ENCODE measurements around the gene FAM240B. TPM values are rescaled to one million over a fixed set of nuclear protein-coding genes. Genes with fewer than 3 reads are reported as not detected.

Gene FAM240B
- total and polyA plus RNA-seq, 10 donors = not detected

DNA sequence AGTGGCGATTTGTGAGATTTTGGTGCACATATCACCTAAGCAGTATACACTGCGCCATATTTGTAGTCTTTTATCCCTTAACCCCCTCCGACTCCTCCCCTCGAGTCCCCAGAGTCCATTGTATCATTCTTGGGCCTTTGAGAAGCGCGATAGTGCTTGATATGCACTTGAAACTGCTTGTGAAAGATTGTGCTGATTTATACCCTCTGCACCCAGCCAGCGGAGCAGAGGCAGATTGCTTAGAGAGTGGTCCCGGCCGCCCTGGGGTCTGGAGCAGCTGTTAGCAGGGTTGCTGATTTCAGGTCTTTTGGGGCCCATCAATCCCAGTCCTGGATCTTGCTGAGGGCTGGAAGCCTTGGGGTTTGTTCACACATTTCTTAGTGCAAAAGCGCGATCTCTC is 13.0 kb upstream of the FAM240B start:
- H3K36me3 ChIP-seq = no peaks in the 10 kb centered on the region
- no peak overlapping the region for H3K27ac ChIP-seq
- no peak overlapping the region for H3K4me3 ChIP-seq
- no peaks in the 10 kb centered on the region for H3K4me1 ChIP-seq
- TF ChIP-seq POLR2A (IDR thresholded peaks at IDR 0.05) = no peak
- TF ChIP-seq POLR2AphosphoS5 (IDR thresholded peaks at IDR 0.05) = no peak
- TF ChIP-seq, protein P1, sequence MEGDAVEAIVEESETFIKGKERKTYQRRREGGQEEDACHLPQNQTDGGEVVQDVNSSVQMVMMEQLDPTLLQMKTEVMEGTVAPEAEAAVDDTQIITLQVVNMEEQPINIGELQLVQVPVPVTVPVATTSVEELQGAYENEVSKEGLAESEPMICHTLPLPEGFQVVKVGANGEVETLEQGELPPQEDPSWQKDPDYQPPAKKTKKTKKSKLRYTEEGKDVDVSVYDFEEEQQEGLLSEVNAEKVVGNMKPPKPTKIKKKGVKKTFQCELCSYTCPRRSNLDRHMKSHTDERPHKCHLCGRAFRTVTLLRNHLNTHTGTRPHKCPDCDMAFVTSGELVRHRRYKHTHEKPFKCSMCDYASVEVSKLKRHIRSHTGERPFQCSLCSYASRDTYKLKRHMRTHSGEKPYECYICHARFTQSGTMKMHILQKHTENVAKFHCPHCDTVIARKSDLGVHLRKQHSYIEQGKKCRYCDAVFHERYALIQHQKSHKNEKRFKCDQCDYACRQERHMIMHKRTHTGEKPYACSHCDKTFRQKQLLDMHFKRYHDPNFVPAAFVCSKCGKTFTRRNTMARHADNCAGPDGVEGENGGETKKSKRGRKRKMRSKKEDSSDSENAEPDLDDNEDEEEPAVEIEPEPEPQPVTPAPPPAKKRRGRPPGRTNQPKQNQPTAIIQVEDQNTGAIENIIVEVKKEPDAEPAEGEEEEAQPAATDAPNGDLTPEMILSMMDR (IDR thresholded peaks at IDR 0.05 in 8 of 11, conservative IDR thresholded peaks at IDR 0.05 in 3 of 11) = no peak
- H3K27me3 ChIP-seq (replicated peaks in 1 of 7) = peaks cover 0 to 10% (median 0%) of the 10 kb centered on the region in 7 donors
- intact Hi-C loops (cut with DNase I; ENCODE audit: low total_unique reads) = no loop called here
- 82 to 91% (median 85%) methylated on average over 11 of the region's 11 CpGs for WGBS, 5 donors
- H3K9me3 ChIP-seq = no peaks in the 10 kb centered on the region
- no peak for DNase-seq

DNA sequence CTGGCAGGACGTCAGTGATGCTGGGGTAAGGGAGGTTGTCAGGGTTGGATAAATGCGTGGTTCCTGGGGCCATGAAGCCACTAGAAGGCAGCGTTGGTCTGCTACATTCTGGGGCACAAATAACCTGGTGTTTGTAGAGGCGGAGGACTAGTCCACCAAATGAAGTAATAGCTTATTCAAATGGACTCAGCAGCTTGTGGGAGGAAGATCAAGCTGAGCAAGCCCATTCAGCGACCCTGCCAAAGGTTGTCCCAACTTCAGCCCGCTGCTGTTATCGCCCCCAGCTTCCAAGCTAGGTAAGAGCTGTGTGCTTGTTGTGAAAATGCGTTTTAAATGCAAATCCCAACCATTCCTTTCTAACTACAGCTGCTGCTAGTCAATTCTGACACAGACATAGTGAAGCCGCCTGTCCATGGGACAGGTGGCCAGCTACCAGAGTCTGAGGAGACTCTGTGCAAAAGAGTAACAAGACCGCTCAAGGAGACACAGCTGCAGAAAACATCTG is 7.6 kb upstream of the FAM240B start:
- TF ChIP-seq POLR2A (IDR thresholded peaks at IDR 0.05) = no peak
- no peak for TF ChIP-seq POLR2AphosphoS5 (IDR thresholded peaks at IDR 0.05)
- TF ChIP-seq, protein P1 (IDR thresholded peaks at IDR 0.05 in 8 of 11, conservative IDR thresholded peaks at IDR 0.05 in 3 of 11) = no peak
- DNase-seq = no peak
- WGBS, 5 donors = 31 to 50% (median 46%) methylated on average over 10 of the region's 10 CpGs
- no peak overlapping the region for H3K27ac ChIP-seq
- no peaks in the 10 kb centered on the region for H3K36me3 ChIP-seq
- no peaks in the 10 kb centered on the region for H3K4me1 ChIP-seq
- no peak overlapping the region for H3K4me3 ChIP-seq
- peaks cover 0 to 6% (median 0%) of the 10 kb centered on the region in 7 donors for H3K27me3 ChIP-seq (replicated peaks in 1 of 7)
- H3K9me3 ChIP-seq = no peaks in the 10 kb centered on the region
- intact Hi-C loops (cut with DNase I; ENCODE audit: low total_unique reads) = no loop called here

DNA sequence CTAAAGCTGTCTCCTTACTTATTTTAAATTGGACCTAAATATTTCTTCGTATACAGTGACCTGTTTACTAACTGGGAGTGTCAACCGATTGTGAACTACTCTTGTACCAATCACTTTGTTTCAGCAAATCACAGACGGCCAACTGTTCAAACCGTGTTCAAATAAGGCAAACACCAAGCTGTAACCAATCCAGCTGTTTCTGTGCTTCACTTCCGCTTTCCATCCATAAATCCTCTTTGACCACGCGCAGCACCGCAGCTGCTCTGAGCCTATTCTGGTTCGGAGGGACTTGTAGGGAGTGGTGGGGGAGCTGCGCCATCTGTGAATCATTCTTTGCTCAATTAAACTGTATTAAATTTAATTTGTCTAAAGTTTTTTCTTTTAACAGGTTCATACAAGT is 4.8 kb upstream of the FAM240B start:
- TF ChIP-seq, protein P1 (IDR thresholded peaks at IDR 0.05 in 8 of 11, conservative IDR thresholded peaks at IDR 0.05 in 3 of 11) = no peak
- TF ChIP-seq POLR2AphosphoS5 (IDR thresholded peaks at IDR 0.05) (no peak), POLR2A (IDR thresholded peaks at IDR 0.05) (no peak)
- H3K27ac ChIP-seq = no peak overlapping the region
- no peak for DNase-seq
- intact Hi-C loops (cut with DNase I; ENCODE audit: low total_unique reads) = no loop called here
- H3K27me3 ChIP-seq (replicated peaks in 1 of 7) = peaks cover 0 to 5% (median 0%) of the 10 kb centered on the region in 7 donors
- no peak overlapping the region for H3K4me3 ChIP-seq
- H3K9me3 ChIP-seq = no peaks in the 10 kb centered on the region
- no peaks in the 10 kb centered on the region for H3K4me1 ChIP-seq
- H3K36me3 ChIP-seq = no peaks in the 10 kb centered on the region
- 75 to 82% (median 78%) methylated on average over 10 of the region's 10 CpGs for WGBS, 5 donors

DNA sequence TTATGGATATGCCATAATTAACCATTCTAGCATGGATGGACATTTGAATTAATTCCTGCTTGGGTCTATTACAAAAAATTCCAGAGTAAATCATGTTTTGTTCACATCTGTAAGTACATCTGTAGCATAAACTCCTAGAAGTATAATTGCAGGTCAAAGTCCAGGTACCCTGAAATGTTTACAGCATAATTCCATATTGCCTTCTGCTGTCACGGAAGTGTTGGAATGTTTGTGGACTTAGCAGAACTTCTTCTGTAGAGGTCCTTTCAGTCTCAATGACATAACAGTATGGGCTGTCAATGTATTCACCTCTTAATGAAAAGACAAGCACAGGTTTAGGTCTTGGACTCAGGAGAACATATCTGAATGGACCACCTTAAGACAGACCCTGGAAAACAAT is 1.8 kb downstream of the FAM240B start:
- intact Hi-C loops (cut with DNase I; ENCODE audit: low total_unique reads) = no loop called here
- Histone ChIP-seq H3K36me3 (no peaks in the 10 kb centered on the region), H3K27me3 (replicated peaks in 1 of 7) (peaks cover 0 to under 1% (median 0%) of the 10 kb centered on the region in 7 donors), H3K27ac (no peak overlapping the region), H3K9me3 (no peaks in the 10 kb centered on the region), H3K4me3 (no peak overlapping the region), H3K4me1 (no peaks in the 10 kb centered on the region)
- no peak for DNase-seq
- no peak for TF ChIP-seq POLR2AphosphoS5 (IDR thresholded peaks at IDR 0.05)
- 88 to 97% (median 94%) methylated on average over 1 of the region's 1 CpG for WGBS, 5 donors

DNA sequence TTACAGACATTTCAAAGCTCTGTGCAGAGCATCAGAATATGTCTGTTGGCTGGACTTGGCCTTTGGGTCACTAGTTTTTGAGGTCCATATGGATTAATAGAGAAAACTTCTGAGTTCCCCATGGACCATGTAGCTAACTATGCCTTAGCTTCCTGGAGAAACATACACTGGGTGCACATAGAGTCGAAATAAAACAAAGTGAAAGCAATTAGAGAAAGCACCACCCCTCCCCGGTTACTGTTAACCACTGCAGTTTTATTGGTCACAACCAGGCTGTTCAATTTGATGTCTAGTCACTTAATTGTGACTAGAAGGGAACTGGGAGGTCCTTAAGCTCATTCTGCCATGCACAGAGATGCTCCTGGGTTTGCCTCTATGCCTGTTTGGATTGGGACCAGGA is 4.2 kb downstream of the FAM240B start:
- no peak overlapping the region for H3K27ac ChIP-seq
- H3K27me3 ChIP-seq (replicated peaks in 1 of 7) = peaks cover 0 to 25% (median 0%) of the 10 kb centered on the region in 7 donors
- no peak overlapping the region for H3K4me3 ChIP-seq
- TF ChIP-seq POLR2A (IDR thresholded peaks at IDR 0.05) (no peak), POLR2AphosphoS5 (IDR thresholded peaks at IDR 0.05) (no peak)
- TF ChIP-seq, protein P1 (IDR thresholded peaks at IDR 0.05 in 8 of 11, conservative IDR thresholded peaks at IDR 0.05 in 3 of 11) = no peak
- intact Hi-C loops (cut with DNase I; ENCODE audit: low total_unique reads) = no loop called here
- H3K9me3 ChIP-seq = no peaks in the 10 kb centered on the region
- 42 to 80% (median 48%) methylated on average over 2 of the region's 2 CpGs for WGBS, 5 donors
- no peak for DNase-seq
- H3K36me3 ChIP-seq = no peaks in the 10 kb centered on the region
- no peaks in the 10 kb centered on the region for H3K4me1 ChIP-seq

Data from spleen (tissue), 11 donors.